CD4-positive, alpha-beta T cell treated with Interleukin-6 for 4 hours (primary cell): ENCODE results near the gene KSR1.

Experiments
- DNase-seq: peaks from one replicate; pipeline ENCODE4 v3.0.0-alpha.2; 2020; ENCODE audit warnings: mixed read lengths

The KSR1 gene

GRCh38 chr17:27475070-27475673 is 18.9 kb downstream of the KSR1 start:
- DNase-seq, result peak; percentile 18

- no peak for DNase-seq
Observed at GRCh38 chr17:27475981-27476895, 20.0 kb downstream of the KSR1 start.

- DNase-seq, result no peak
Observed at GRCh38 chr17:27477050-27477888, 21.0 kb downstream of the KSR1 start.

- DNase-seq, result no peak
Observed at GRCh38 chr17:27477971-27478684, 21.9 kb downstream of the KSR1 start.

- no peak for DNase-seq
Observed at GRCh38 chr17:27478901-27479538, 22.8 kb downstream of the KSR1 start.

- DNase-seq, result no peak
Observed at GRCh38 chr17:27479838-27480237, 23.6 kb downstream of the KSR1 start.

GRCh38 chr17:27480699-27481098 is 24.5 kb downstream of the KSR1 start:
- DNase-seq, result no peak

GRCh38 chr17:27481327-27481726 is 25.1 kb downstream of the KSR1 start:
- DNase-seq, result peak; percentile 64

- DNase-seq, result no peak
Observed at GRCh38 chr17:27485125-27485524, 28.9 kb downstream of the KSR1 start.

GRCh38 chr17:27485716-27486495 is 29.7 kb downstream of the KSR1 start:
- no peak for DNase-seq

GRCh38 chr17:27486741-27487140 is 30.5 kb downstream of the KSR1 start:
- DNase-seq, result no peak

- DNase-seq, result no peak
Observed at GRCh38 chr17:27488231-27488630, 32.0 kb downstream of the KSR1 start.

GRCh38 chr17:27489045-27489715 is 32.9 kb downstream of the KSR1 start:
- no peak for DNase-seq

GRCh38 chr17:27490391-27490790 is 34.1 kb downstream of the KSR1 start:
- no peak for DNase-seq

GRCh38 chr17:27491713-27492190 is 35.5 kb downstream of the KSR1 start:
- DNase-seq, result no peak

- no peak for DNase-seq
Observed at GRCh38 chr17:27492470-27492869, 36.2 kb downstream of the KSR1 start.

GRCh38 chr17:27493088-27493487 is 36.8 kb downstream of the KSR1 start:
- no peak for DNase-seq

- DNase-seq, result no peak
Observed at GRCh38 chr17:27494192-27495091, 38.2 kb downstream of the KSR1 start.

- no peak for DNase-seq
Observed at GRCh38 chr17:27495460-27495859, 39.2 kb downstream of the KSR1 start.

- no peak for DNase-seq
Observed at GRCh38 chr17:27496005-27496404, 39.8 kb downstream of the KSR1 start.
